ENCODE data around the gene ZNF487.

DNA sequence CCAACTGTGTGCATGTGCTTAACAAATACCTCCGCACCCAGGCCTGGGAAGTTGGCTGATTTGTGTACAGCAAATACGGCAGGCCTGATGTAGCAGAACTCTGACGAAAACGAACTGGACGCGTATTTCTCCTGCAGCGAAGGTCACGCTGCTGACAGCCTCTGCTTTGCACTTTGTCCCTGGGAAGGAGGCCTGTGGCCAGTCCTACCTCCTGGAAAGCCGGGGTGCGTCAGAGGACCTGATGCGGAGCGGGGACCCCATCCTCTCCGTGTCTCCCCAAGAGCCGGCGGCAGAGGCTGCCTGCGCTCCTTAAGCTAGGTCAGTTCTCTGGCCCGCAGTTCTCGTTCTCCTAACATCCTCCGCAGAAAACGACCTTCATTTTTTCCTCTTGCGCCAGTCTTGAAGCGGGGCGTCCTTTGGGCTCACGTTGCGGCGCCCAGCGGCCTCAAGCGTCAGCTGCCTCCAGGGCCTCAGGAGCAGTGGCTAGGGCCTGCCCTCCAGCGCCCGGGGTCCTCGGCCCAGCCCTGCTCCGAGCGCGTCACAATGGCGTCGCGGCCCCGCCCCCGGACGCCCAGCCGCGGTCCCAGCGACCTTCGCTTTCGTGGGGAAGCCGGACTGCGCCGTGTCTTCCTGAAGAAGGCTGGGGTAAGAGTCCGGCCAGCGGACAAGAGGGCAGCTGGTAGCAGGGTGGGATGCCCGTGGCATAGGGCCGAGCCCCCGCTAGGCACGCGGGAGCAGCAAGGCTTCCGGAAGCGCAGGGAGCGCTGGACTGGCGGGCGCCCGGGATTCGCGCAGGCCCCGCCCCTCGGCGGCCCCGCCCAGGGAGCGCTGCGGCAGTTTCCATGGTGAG is at the start of gene ZNF487:
- TF ChIP-seq, protein P1, sequence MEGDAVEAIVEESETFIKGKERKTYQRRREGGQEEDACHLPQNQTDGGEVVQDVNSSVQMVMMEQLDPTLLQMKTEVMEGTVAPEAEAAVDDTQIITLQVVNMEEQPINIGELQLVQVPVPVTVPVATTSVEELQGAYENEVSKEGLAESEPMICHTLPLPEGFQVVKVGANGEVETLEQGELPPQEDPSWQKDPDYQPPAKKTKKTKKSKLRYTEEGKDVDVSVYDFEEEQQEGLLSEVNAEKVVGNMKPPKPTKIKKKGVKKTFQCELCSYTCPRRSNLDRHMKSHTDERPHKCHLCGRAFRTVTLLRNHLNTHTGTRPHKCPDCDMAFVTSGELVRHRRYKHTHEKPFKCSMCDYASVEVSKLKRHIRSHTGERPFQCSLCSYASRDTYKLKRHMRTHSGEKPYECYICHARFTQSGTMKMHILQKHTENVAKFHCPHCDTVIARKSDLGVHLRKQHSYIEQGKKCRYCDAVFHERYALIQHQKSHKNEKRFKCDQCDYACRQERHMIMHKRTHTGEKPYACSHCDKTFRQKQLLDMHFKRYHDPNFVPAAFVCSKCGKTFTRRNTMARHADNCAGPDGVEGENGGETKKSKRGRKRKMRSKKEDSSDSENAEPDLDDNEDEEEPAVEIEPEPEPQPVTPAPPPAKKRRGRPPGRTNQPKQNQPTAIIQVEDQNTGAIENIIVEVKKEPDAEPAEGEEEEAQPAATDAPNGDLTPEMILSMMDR (conservative IDR thresholded peaks at IDR 0.05 in 1 of 2, IDR thresholded peaks at IDR 0.05 in 1 of 2; ENCODE audit: low read depth in 1 of 2, low read length in 2 of 2), result peak in 1 of 2 donors; percentile 25
- no peak for TF ChIP-seq EZH2 (IDR thresholded peaks at IDR 0.05; ENCODE audit: low read length, missing control alignments)
